ENCODE results near the gene PRKAR1B.

PRKAR1B gene

GRCh38 chr7:520503-521161, 206.4 kb downstream of the PRKAR1B start:
- Histone ChIP-seq H3K79me2 (ENCODE audit: insufficient read depth, low read length) (no peaks in the 10 kb centered on the region), H3K9ac (ENCODE audit: low read depth, low read length, poor library complexity, severe bottlenecking) (no peak overlapping the region), H3K9me3 (ENCODE audit: insufficient read depth, low read depth, low read length) (no peaks in the 10 kb centered on the region), H3K4me2 (ENCODE audit: low read depth, low read length, poor library complexity, severe bottlenecking) (peak overlapping the region; percentile 62), H4K20me1 (ENCODE audit: insufficient read depth, low read length, poor library complexity, severe bottlenecking) (peaks cover 5% of the 10 kb centered on the region), H2AFZ (ENCODE audit: low read length) (no peak overlapping the region), H3K4me3 (ENCODE audit: low read length, poor library complexity, severe bottlenecking) (peak overlapping the region; percentile 61), H3F3A (ENCODE audit: low read depth) (no peaks in the 10 kb centered on the region), H3K4me1 (ENCODE audit: insufficient read depth, low read length, poor library complexity, severe bottlenecking) (peaks cover 10% of the 10 kb centered on the region), H3K27me3 (ENCODE audit: insufficient read depth, low read length, poor library complexity, severe bottlenecking) (peaks cover 36% of the 10 kb centered on the region), H3K36me3 (ENCODE audit: insufficient read depth, low read length) (no peaks in the 10 kb centered on the region), H3K9me2 (replicated peaks; ENCODE audit: low read depth, low read length) (no peaks in the 10 kb centered on the region)
- TF ChIP-seq CTCF (conservative IDR thresholded peaks at IDR 0.05; ENCODE audit: low read length) (no peak), EZH2phosphoT487 (IDR thresholded peaks at IDR 0.05; ENCODE audit: borderline replicate concordance) (no peak)

GRCh38 chr7:519484-520390, 207.3 kb downstream of the PRKAR1B start, which contains the start of gene PDGFA:
PDGFA (minus strand) TSS chr7:519846; CDS start chr7:519001, 845 bp downstream.
- TF ChIP-seq CTCF (conservative IDR thresholded peaks at IDR 0.05; ENCODE audit: low read length), result no peak
- TF ChIP-seq EZH2phosphoT487 (IDR thresholded peaks at IDR 0.05; ENCODE audit: borderline replicate concordance), result no peak
- peak within 1 kb of the TSS; percentile 75 for H3K4me3 ChIP-seq (ENCODE audit: low read length, poor library complexity, severe bottlenecking)
- H4K20me1 ChIP-seq (ENCODE audit: insufficient read depth, low read length, poor library complexity, severe bottlenecking), result peaks cover 5% of the 10 kb centered on the region
- H3K27me3 ChIP-seq (ENCODE audit: insufficient read depth, low read length, poor library complexity, severe bottlenecking), result peaks cover 36% of the 10 kb centered on the region
- no peaks in the 10 kb centered on the region for H3K36me3 ChIP-seq (ENCODE audit: insufficient read depth, low read length)
- no peaks in the 10 kb centered on the region for H3K9me2 ChIP-seq (replicated peaks; ENCODE audit: low read depth, low read length)
- no peaks in the 10 kb centered on the region for H3K79me2 ChIP-seq (ENCODE audit: insufficient read depth, low read length)
- H3F3A ChIP-seq (ENCODE audit: low read depth), result no peaks in the 10 kb centered on the region
- peak within 1 kb of the TSS; percentile 52 for H3K9ac ChIP-seq (ENCODE audit: low read depth, low read length, poor library complexity, severe bottlenecking)
- peak within 1 kb of the TSS; percentile 87 for H2AFZ ChIP-seq (ENCODE audit: low read length)
- no peaks in the 10 kb centered on the region for H3K9me3 ChIP-seq (ENCODE audit: insufficient read depth, low read depth, low read length)
- H3K4me2 ChIP-seq (ENCODE audit: low read depth, low read length, poor library complexity, severe bottlenecking), result peak within 1 kb of the TSS; percentile 87
- peaks cover 10% of the 10 kb centered on the region for H3K4me1 ChIP-seq (ENCODE audit: insufficient read depth, low read length, poor library complexity, severe bottlenecking)

- peaks cover 36% of the 10 kb centered on the region for H3K27me3 ChIP-seq (ENCODE audit: insufficient read depth, low read length, poor library complexity, severe bottlenecking)
- no peak for TF ChIP-seq EZH2phosphoT487 (IDR thresholded peaks at IDR 0.05; ENCODE audit: borderline replicate concordance)
- TF ChIP-seq CTCF (conservative IDR thresholded peaks at IDR 0.05; ENCODE audit: low read length), result no peak
- H3K9ac ChIP-seq (ENCODE audit: low read depth, low read length, poor library complexity, severe bottlenecking), result peak overlapping the region; percentile 52
- H3K4me3 ChIP-seq (ENCODE audit: low read length, poor library complexity, severe bottlenecking), result peak overlapping the region; percentile 75
- H3K4me1 ChIP-seq (ENCODE audit: insufficient read depth, low read length, poor library complexity, severe bottlenecking), result peaks cover 10% of the 10 kb centered on the region
- H3K36me3 ChIP-seq (ENCODE audit: insufficient read depth, low read length), result no peaks in the 10 kb centered on the region
- peak overlapping the region; percentile 87 for H3K4me2 ChIP-seq (ENCODE audit: low read depth, low read length, poor library complexity, severe bottlenecking)
- no peaks in the 10 kb centered on the region for H3K9me2 ChIP-seq (replicated peaks; ENCODE audit: low read depth, low read length)
- H4K20me1 ChIP-seq (ENCODE audit: insufficient read depth, low read length, poor library complexity, severe bottlenecking), result peaks cover 5% of the 10 kb centered on the region
- peak overlapping the region; percentile 87 for H2AFZ ChIP-seq (ENCODE audit: low read length)
- no peaks in the 10 kb centered on the region for H3K79me2 ChIP-seq (ENCODE audit: insufficient read depth, low read length)
- no peaks in the 10 kb centered on the region for H3F3A ChIP-seq (ENCODE audit: low read depth)
- no peaks in the 10 kb centered on the region for H3K9me3 ChIP-seq (ENCODE audit: insufficient read depth, low read depth, low read length)
These were observed 208.2 kb downstream of the PRKAR1B start for GRCh38 chr7:518630-519483.

All from Loucy (cell line).